HepG2 (cell line): ENCODE results near the gene ZG16. TPM values are rescaled to one million over a fixed set of nuclear protein-coding genes. Genes with fewer than 3 reads are reported as not detected.

Source experiments
- ARNTL ChIP-seq: sonication (generic); formaldehyde crosslinking; IDR thresholded peaks from 2 replicates; pipeline ENCODE4 v1.4.0; 2020; ENCODE audit warnings: mild to moderate bottlenecking, missing genetic modification reagents
- EHMT2 ChIP-seq: fragments of 200-600 bp; sonication (generic); IDR thresholded peaks from 2 replicates; pipeline ENCODE4 v1.7.0; 2017; ENCODE audit warnings: antibody characterized with exemption, low read depth, low read length, borderline replicate concordance
- GMEB1 ChIP-seq: sonication (generic); formaldehyde crosslinking; IDR thresholded peaks from 2 replicates; pipeline ENCODE4 v1.5.1; 2020; ENCODE audit warnings: missing genetic modification reagents, mild to moderate bottlenecking, borderline replicate concordance
- HDAC1 ChIP-seq: sonication (generic); formaldehyde crosslinking; IDR thresholded peaks from 2 replicates; pipeline ENCODE4 v1.5.1; 2020; ENCODE audit warnings: mild to moderate bottlenecking, missing genetic modification reagents
- HOXA3 ChIP-seq: sonication (generic); formaldehyde crosslinking; IDR thresholded peaks from 2 replicates; pipeline ENCODE4 v1.5.0; 2020; ENCODE audit warnings: missing genetic modification reagents
- IRF2 ChIP-seq: IDR thresholded peaks from 2 replicates; pipeline ENCODE4 v1.6.1; 2018; ENCODE audit warnings: missing genetic modification reagents, missing compliant biosample characterization
- MTA1 ChIP-seq: sonication (generic); formaldehyde crosslinking; IDR thresholded peaks from 2 replicates; pipeline ENCODE4 v1.4.0; 2020; ENCODE audit warnings: missing genetic modification reagents, mild to moderate bottlenecking, borderline replicate concordance
- REPIN1 ChIP-seq: sonication (generic); formaldehyde crosslinking; IDR thresholded peaks from 2 replicates; pipeline ENCODE4 v1.8.0; 2022; ENCODE audit warnings: missing genetic modification reagents, low read depth, mild to moderate bottlenecking, borderline replicate concordance
- SMAD1 ChIP-seq: sonication (generic); formaldehyde crosslinking; IDR thresholded peaks from 2 replicates; pipeline ENCODE4 v1.4.0; 2020; ENCODE audit warnings: missing genetic modification reagents, low read depth, mild to moderate bottlenecking, borderline replicate concordance
- SNRNP70 ChIP-seq: fragments of 200-400 bp; formaldehyde crosslinking; IDR thresholded peaks from 2 replicates; pipeline ENCODE4 v1.6.1; 2017; ENCODE audit warnings: mild to moderate bottlenecking, low read depth, low read length, moderate library complexity
- SP1 ChIP-seq, 2 experiments: fragments of 450-650 bp in 1 of 2; sonication (generic) in 1 of 2; formaldehyde crosslinking in 1 of 2; IDR thresholded peaks; 2 replicates each; pipeline versions ENCODE4 v1.4.0 to v1.6.1; 2016 to 2020; ENCODE audit warnings: missing genetic modification reagents in 1 of 2
- ZHX2 ChIP-seq, 2 experiments: sonication (generic) in 1 of 2; formaldehyde crosslinking in 1 of 2; IDR thresholded peaks; 2 replicates each; pipeline versions ENCODE4 v1.6.1 to v1.9.0; 2014 to 2022; ENCODE audit warnings: antibody characterized with exemption in 1 of 2, borderline replicate concordance in 1 of 2, inconsistent platforms in 1 of 2, low read depth in 1 of 2, missing genetic modification reagents in 1 of 2
- ZNF281 ChIP-seq: sonication (generic); formaldehyde crosslinking; IDR thresholded peaks from 2 replicates; pipeline ENCODE4 v1.4.0; 2020; ENCODE audit warnings: missing genetic modification reagents, borderline replicate concordance
- ZNF441 ChIP-seq: sonication (generic); formaldehyde crosslinking; IDR thresholded peaks from 2 replicates; pipeline ENCODE4 v1.7.0; 2021; ENCODE audit warnings: missing genetic modification reagents, borderline replicate concordance
- ZNF883 ChIP-seq: sonication (generic); formaldehyde crosslinking; IDR thresholded peaks from 2 replicates; pipeline ENCODE4 v1.5.1; 2020; ENCODE audit warnings: mild to moderate bottlenecking, missing genetic modification reagents; ENCODE audit errors: not compliant biosample characterization
- ZSCAN20 ChIP-seq: sonication (generic); formaldehyde crosslinking; IDR thresholded peaks from 2 replicates; pipeline ENCODE4 v1.4.0; 2020; ENCODE audit warnings: missing genetic modification reagents, mild to moderate bottlenecking, borderline replicate concordance
- ZZZ3 ChIP-seq: sonication (generic); formaldehyde crosslinking; IDR thresholded peaks from 2 replicates; pipeline ENCODE4 v1.4.0; 2020; ENCODE audit warnings: missing genetic modification reagents, mild to moderate bottlenecking, borderline replicate concordance
- polyA plus RNA-seq, 8 experiments: library from polyadenylated mRNA; depleted of rRNA in 3 of 8; stranded (reverse) in 7 of 8; unstranded in 1 of 8; fragments of >200 nt; fragmentation: Illumina TruSeq in 4 of 8; extraction: Trizol in 4 of 8; gene quantifications; 2 replicates each; pipeline versions ENCODE4 v1.2.1 to v1.2.3, GENCODE V29; 2011 to 2016; ENCODE audit warnings: low read depth in 4 of 8, missing spikeins in 1 of 8, mixed read lengths in 1 of 8; ENCODE audit not compliant: insufficient read depth in 1 of 8
- total RNA-seq, 5 experiments: library from RNA; depleted of rRNA; stranded (reverse); fragments of >200 nt; fragmentation: Illumina TruSeq; extraction: Trizol; gene quantifications; 2 replicates each; pipeline ENCODE4 v1.2.3, GENCODE V29; 2016; ENCODE audit warnings: low read depth in 1 of 5

Gene ZG16
- total and polyA plus RNA-seq, 2 of the 13 experiments (the other 11 are each of a cell fraction or from before 2014, with no cell fraction given) = 0.04 to 0.07 TPM

- 0 out of 2 replicates have a peak, but pooled peaks have one; percentile 47 for TF ChIP-seq ZNF281 (CRISPR knock-in tag)
- TF ChIP-seq GMEB1 (CRISPR knock-in tag) = peak; percentile 67
- peak; percentile 86 for TF ChIP-seq ZNF883 (CRISPR knock-in tag)
- TF ChIP-seq ZZZ3 (CRISPR knock-in tag) = no peak
- no peak for TF ChIP-seq ZNF441
- TF ChIP-seq EHMT2 = no peak
- no peak for TF ChIP-seq SP1 (IDR thresholded peaks at IDR 0.05)
- TF ChIP-seq SP1 (CRISPR knock-in tag; IDR thresholded peaks at IDR 0.05) = peak; percentile 60
- TF ChIP-seq ARNTL (CRISPR knock-in tag) = no peak
- peak; percentile 69 for TF ChIP-seq HDAC1 (CRISPR knock-in tag)
- TF ChIP-seq SMAD1 (CRISPR knock-in tag) = no peak
- peak; percentile 62; the same call in 1 of the 2 replicates for TF ChIP-seq MTA1 (CRISPR knock-in tag)
- TF ChIP-seq ZSCAN20 (CRISPR knock-in tag) = no peak
- TF ChIP-seq REPIN1 (CRISPR knock-in tag) = peak; percentile 61; the same call in 1 of the 2 replicates
- peak; percentile 94 for TF ChIP-seq HOXA3
- no peak for TF ChIP-seq SNRNP70
- peak; percentile 82; the same call in 1 of the 2 replicates for TF ChIP-seq IRF2 (CRISPR knock-in tag)
- TF ChIP-seq ZHX2 (IDR thresholded peaks at IDR 0.05; ENCODE audit: low read depth) = no peak
- TF ChIP-seq ZHX2 (CRISPR knock-in tag; IDR thresholded peaks at IDR 0.05; ENCODE audit: borderline replicate concordance) = no peak
These were observed 6.9 kb downstream of the ZG16 start (continued) for GRCh38 chr16:29784901-29785500.
